RPMI7951 (cell line): ENCODE data around the gene HIBCH. TPM values are rescaled to one million over a fixed set of nuclear protein-coding genes. Genes with fewer than 3 reads are reported as not detected.
"Not testable (repeated sequence)": the region's sequence is repeated elsewhere in the genome, so short reads cannot be mapped to it uniquely, and the experiment has no call there.

Experiments
- DNase-seq: peaks from one replicate; pipeline ENCODE4 v3.0.0-alpha.2; 2012; ENCODE audit warnings: low read depth
- total RNA-seq: library from RNA; depleted of rRNA; stranded (reverse); fragments of >200 nt; shearing (Covaris generic); gene quantifications from 2 replicates; pipeline ENCODE4 v1.2.3, GENCODE V29; 2014

The HIBCH gene
- total RNA-seq, 1 experiment from 2014 or later, result 23.3 TPM

GRCh38 chr2:190343089-190343535 lies 23.5 kb upstream of the HIBCH start:
- no peak for DNase-seq

DNA sequence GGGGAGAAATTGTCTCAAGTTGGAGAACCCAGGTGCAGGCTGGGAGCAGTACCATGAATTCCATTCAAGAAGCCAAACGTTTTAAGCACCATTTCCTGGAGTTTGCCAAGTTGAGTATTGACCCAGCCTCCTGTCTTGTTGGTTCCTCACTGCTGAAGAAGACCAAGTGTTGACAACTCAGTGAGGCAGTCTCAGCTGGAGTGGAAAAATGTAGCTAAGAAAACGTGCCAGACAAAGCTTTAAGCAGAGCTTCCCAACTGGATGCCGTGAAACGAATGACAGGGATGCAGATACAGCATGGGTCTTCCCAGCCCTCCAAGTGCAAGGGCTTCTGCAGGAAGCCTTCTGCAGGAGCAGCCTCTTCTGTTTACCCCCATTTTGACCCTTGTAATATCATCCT lies 23.0 kb upstream of the HIBCH start:
- DNase-seq, result no peak

GRCh38 chr2:190340369-190340768 lies 20.7 kb upstream of the HIBCH start:
- DNase-seq, result peak; percentile 72

GRCh38 chr2:190339394-190339793 lies 19.8 kb upstream of the HIBCH start:
- no peak for DNase-seq

DNA sequence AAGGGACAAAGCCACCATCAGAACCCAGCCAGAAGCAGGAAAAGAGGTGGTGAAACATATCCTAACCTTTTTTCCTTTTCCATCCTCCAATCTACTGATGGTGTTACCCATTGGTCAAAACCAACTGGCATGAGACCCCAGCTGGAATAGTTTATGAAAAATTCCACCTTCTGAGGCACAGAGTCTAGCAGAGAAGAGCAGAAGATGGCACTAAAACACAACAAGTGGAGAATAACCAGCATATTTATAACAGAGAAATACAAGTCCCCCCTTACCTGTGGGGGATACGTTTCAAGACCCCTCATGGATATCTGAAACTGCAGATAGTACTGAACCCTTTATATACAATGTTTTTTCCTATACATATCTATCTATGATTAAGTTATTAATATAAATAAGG lies 18.8 kb upstream of the HIBCH start:
- no peak for DNase-seq

- no peak for DNase-seq
These were observed 16.8 kb upstream of the HIBCH start for GRCh38 chr2:190336420-190336819.

- DNase-seq, result not testable (repeated sequence)
These were observed 16.0 kb upstream of the HIBCH start for GRCh38 chr2:190335584-190335983.

DNA sequence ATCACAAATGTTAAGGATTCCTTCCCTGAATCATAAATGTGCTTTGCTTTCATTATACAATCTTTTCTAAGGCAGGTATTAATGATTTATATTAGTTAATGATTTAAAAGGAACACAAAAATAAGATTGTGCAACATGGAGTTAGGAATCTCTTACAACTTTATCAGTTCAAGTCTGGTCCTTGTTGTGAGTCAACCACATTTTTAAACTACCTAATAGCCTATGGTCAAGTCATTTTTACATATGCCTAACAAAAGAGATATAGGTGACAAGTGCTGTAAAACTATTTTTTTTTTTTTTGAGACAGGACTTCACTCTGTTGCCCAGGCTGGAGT lies 15.6 kb upstream of the HIBCH start:
- no peak for DNase-seq

DNA sequence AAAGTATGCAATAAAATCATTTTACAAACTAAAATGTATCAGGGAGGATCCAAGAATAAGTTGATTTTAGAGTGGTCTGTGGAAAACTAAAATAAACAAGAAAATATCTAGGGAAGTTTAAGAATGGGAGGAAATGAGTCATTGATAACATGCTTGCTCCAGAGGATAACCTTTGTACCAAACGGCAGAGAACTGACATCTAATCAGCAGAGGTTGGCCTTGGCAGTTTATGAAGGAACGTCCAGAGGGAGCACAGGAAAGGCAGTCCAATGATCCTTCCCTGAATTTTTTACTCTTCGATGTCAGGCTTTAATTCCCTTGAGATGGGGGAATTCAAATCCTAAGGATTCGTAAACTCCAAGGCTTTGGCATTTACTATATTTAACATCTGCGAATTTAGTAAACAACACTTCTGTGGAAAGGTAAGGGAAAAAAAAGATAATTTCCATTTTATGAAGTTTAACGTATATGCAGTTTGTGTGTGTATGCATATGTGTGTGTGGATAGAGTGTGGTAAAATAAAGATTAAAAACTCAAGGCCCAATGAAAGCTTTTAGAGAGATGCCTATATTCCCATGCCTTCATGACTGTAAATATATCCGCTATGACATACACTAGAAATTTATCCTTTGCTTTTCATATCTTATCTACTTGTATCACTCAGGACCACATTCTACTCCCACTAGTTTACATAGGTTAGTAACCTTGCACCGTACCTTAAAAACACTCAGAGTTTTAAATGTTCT lies 15.0 kb upstream of the HIBCH start:
- DNase-seq, result peak; percentile 33

DNA sequence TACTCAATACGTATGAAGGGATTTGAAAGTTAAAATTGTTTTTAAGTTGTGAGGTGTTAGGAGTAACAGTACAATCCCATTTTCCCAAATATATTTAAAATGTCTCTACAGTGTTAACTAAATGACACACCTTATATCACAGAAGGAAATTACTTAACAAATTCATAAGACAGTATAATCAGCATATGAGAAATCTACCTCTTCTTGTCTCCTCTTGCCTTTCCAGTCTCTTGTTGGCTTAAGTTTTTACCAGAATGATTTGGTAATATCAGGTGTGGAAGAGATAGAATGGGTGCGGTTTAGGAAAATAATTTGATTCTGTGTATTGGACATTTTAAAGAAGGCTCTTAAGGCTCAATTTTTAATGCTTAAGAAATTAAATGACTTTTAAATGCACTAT lies 14.3 kb upstream of the HIBCH start:
- no peak for DNase-seq

GRCh38 chr2:190333395-190333794 lies 13.8 kb upstream of the HIBCH start:
- DNase-seq, result no peak

DNA sequence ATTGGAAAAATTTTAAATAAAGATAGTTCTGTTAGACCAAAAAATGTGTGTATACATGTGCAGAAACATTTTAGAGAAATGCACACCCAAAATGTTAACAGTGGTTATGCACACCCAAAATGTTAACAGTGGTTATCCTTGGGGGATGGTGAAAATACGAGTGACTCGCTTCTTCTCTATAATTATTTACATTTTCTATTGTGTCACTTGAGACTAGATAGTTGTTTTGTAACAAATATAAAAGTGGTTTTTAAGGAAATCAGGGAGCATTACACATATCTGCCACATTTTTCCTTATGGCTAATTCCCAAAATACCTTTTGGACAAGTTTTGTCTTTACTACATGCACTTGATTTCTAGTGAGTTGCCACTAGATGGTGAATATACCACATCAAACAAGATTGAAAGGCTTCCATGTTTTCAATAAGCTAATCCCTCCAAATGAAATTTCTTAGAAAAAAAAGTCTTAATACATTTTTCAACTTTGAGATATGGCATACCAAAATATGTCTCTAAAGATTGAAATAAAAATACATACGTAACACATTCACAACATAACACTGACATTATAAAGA lies 9.0 kb upstream of the HIBCH start:
- peak; percentile 19 for DNase-seq

GRCh38 chr2:190327867-190328572 lies 8.4 kb upstream of the HIBCH start:
- DNase-seq, result no peak

DNA sequence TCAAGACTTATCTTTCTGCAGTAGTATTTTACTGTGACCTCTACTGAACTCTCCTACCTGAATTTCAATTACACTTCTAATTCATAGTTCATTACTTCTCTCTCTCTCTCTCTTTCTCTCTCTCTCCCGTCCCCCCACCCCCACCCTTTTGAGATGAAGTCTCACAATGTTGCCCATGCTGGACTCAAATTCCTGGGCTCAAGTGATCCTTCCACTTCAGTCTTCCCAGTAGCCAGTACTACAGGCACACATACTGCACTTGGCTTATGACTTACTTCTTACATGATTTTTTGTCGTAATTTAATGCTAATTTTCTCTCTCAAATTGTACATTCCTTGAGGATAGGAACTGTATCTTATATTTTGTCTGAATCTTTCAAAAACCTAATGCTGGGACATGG lies 6.0 kb upstream of the HIBCH start:
- DNase-seq, result no peak

GRCh38 chr2:190323406-190323805 lies 3.8 kb upstream of the HIBCH start:
- DNase-seq, result no peak

DNA sequence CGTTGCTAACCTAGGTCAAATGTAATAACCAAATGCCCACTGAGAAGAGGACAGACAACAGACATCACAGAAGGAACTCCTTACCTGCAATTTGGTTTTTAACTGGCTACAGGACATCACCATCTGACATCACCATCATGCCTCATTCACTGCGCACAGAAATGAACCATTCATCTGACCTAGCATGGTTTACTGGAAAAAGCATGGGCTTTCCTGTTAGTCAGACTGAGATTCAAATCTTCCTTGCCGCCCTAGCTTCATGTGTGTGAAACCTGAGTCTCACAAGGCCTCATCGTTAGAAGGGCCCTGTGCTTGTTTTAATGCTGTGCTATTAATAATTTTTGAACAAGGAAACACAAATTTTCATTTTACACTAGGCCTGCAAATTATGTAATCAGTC lies 1.1 kb upstream of the HIBCH start:
- DNase-seq, result no peak

DNA sequence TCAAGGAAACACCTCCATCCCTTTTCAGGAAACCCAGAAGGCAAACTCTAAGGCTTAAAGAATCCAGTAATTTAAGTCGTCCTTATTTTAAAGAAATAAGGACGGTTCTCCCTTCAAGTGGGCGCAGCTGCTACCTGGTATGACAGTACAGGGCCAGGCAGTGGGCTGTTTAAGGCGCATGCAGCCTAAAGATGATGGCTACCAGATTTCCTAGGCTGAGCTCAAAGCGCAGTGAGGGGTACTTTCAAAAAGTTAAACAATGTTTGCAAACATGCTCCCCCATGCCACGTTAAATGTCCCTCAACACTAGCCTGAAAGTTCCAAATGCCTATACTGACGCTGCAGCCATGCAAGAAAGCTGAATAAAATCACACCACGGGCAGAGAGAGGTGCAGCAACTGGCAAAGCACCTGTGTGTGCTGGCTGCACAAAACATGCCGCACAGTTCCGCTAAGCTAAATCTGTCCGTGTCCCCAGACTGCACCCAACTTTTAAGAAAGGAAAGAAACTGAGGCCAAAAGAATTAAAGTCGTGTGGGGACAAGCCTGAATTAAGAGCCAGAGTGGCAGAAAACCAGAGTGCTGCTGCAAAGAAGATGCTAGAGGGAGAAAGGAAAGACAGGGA lies 583 bp downstream of the HIBCH start:
- DNase-seq, result peak; percentile 10

DNA sequence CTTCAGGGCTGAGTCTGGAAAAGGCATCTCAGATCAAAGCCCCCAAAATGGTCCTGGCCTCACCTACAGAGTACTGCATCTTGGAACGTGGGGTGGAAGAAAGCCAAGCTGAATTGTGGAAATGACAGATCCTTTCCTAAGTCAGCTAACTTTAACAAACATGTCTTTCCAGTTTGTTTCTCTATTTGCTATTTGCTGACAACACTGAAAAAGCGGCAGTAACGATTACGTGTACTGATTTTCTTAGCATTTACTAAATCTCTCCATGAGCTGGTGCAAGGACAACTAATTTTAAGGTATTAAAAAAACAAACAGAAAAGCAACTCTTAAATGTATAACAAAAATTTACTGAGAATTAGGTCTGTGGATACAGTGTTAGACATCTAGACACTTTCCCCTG lies 1.1 kb downstream of the HIBCH start:
- no peak for DNase-seq

DNA sequence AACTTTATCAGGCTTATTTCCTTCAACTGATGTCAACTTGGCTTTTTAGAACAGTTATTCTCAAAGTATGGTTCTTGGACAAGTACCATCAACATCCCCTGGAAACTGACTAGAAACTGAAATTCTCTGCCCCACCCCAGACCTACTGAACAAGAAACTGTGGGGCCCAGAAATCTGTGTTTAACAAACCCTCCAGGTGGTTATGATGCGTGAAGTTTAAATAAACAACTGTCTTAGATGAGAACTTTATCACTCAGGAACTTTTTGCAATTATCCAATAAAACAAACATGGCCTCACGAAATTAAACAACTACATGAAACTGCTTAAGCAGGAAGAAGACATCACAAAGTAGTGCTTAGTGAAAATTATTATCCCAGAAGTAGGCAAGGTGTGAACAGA lies 4.4 kb downstream of the HIBCH start:
- DNase-seq, result no peak

DNA sequence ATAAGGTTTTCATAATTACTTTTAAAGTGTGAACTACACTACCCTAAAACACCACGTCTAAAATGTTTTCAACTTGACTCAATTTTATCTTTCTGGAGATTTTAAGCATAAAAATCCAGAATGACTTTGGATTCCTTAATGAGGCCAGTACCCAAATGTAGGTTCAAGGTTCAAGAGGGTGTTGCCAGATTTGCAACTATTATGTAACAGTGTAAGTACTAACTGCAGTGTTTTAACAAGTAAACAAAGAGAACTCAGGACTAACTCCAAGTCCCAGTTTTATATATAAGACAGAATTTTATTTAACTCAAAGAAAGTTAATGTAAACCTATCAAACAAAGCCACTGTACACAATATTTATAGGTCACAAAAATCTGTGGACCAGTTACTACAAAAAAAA lies 5.7 kb downstream of the HIBCH start:
- DNase-seq, result no peak

DNA sequence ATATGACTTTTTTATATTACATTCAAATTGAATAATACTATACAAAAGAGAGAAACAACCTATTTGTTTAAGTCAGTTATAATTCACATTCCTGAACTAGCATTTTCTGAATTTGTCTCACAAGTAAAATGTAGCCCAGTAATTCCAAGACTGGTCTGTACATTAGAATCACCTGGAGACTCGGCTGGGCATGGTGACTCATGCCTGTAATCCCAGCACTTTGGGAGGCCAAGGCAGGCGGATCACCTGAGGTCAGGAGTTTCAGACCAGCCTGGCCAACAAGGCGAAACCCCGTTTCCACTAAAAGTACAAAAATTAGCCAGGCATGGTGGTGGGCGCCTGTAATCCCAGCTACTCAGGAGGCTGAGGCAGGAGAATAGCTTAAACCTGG lies 7.0 kb downstream of the HIBCH start:
- DNase-seq, result not testable (repeated sequence)

DNA sequence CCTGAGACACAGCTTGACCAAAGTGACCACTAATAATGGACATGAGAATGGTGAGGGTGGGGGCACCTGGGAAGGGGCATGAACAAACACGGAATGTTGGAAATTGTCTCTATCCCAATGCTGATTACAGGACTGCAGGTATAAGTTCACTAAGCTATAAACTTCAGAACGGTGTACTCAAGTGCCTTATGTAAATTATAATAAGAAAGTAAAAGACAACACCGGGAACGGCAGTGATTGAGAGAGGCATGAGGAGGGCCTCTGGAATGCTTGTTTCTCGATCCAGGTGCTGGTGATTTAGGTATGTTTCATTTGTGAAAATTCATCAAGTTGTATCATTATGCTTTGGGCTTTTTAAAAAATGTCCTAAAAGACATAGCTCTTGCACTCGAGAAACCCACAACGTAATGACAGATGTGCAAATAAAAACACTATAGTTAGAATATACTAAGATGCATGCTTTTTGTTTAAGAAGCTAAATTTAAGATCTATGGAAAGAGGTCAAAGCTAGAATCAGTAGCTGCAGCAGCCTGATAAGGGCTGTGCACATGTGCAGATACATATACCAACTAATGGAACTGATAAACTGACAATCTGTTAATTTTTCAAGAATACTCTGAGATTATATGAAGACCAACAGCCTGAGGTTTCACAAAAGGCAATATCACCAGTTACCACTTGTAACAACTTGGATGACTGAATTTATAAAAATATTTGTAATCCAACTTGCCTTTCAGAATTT lies 7.6 kb downstream of the HIBCH start:
- DNase-seq, result no peak
